IMR-90 (cell line): ENCODE data around the gene HDGFL2. TPM values are rescaled to one million over a fixed set of nuclear protein-coding genes. Genes with fewer than 3 reads are reported as not detected.

ENCODE experiments used
- ATAC-seq: fragments of 200-7000 bp; cut with Tn5 transposase; 2 replicates; pipeline ENCODE4 v1.9.1; 2020; ENCODE audit warnings: low read depth, mild to moderate bottlenecking, moderate library complexity
- BruUV-seq: library from RNA; stranded (reverse); fragments of 400-500 nt; replicated peaks from 2 replicates; lab custom pipeline; 2021; lab: Mats Ljungman, UMichigan
- CTCF ChIA-PET: fragments of 300-600 bp; formaldehyde crosslinking; extraction: SDS; loops from one replicate; lab custom pipeline; 2021; ENCODE audit warnings: antibody characterized with exemption; lab: Yijun Ruan, JAX
- POLR2A ChIA-PET: fragments of 300-600 bp; sonication (Branson Sonifier 250); formaldehyde crosslinking; loops from one replicate; lab custom pipeline; 2022; ENCODE audit warnings: antibody characterized with exemption; ENCODE audit not compliant: unreplicated experiment; lab: Charles Lee
- DNase-seq: peaks from one replicate; pipeline ENCODE4 v3.0.0; 2013
- H2AFZ ChIP-seq: replicated peaks from 2 replicates; pipeline ENCODE3; 2013; ENCODE audit warnings: low read length, mild to moderate bottlenecking; ENCODE audit not compliant: poor library complexity
- H2AK5ac ChIP-seq: 2 replicates; pipeline ENCODE4 v1.6.1; 2013; ENCODE audit warnings: low read depth, low read length, inconsistent platforms
- H2AK9ac ChIP-seq: replicated peaks from 2 replicates; pipeline ENCODE3; 2013; ENCODE audit warnings: mild to moderate bottlenecking, low read depth, low read length, moderate library complexity; ENCODE audit not compliant: poor library complexity
- H2BK120ac ChIP-seq: 2 replicates; pipeline ENCODE4 v1.6.1; 2013; ENCODE audit warnings: low read depth, low read length, inconsistent platforms
- H2BK15ac ChIP-seq: 3 replicates; pipeline ENCODE4 v1.6.1; 2013; ENCODE audit warnings: low read depth, low read length, inconsistent platforms
- H2BK20ac ChIP-seq: 2 replicates; pipeline ENCODE4 v1.6.1; 2013; ENCODE audit warnings: low read depth, mild to moderate bottlenecking, inconsistent platforms, low read length, moderate library complexity
- H2BK5ac ChIP-seq: 2 replicates; pipeline ENCODE4 v1.6.1; 2013; ENCODE audit warnings: mild to moderate bottlenecking, low read depth, low read length, inconsistent platforms; ENCODE audit not compliant: poor library complexity, severe bottlenecking
- H3K14ac ChIP-seq: replicated peaks from 2 replicates; pipeline ENCODE4 v1.6.1; 2013; ENCODE audit warnings: low read depth, low read length, inconsistent platforms
- H3K18ac ChIP-seq: 2 replicates; pipeline ENCODE4 v1.6.1; 2013; ENCODE audit warnings: low read depth, low read length, control low read depth
- H3K23ac ChIP-seq: 2 replicates; pipeline ENCODE4 v1.6.1; 2013; ENCODE audit warnings: low read depth, low read length, inconsistent platforms
- H3K27ac ChIP-seq: 2 replicates; pipeline ENCODE4 v1.5.1; 2013; ENCODE audit warnings: mild to moderate bottlenecking, control low read depth, low read length; ENCODE audit not compliant: insufficient read depth
- H3K27me3 ChIP-seq: 2 replicates; pipeline ENCODE4 v1.6.1; 2013; ENCODE audit warnings: low read length; ENCODE audit not compliant: control insufficient read depth, insufficient read depth
- H3K36me3 ChIP-seq: 2 replicates; pipeline ENCODE4 v1.6.1; 2013; ENCODE audit warnings: low read length, mixed read lengths; ENCODE audit not compliant: control insufficient read depth, insufficient read depth
- H3K4ac ChIP-seq: 2 replicates; pipeline ENCODE4 v1.6.1; 2013; ENCODE audit warnings: low read depth, low read length, inconsistent platforms
- H3K4me1 ChIP-seq: 2 replicates; pipeline ENCODE4 v1.6.1; 2013; ENCODE audit warnings: low read length, mixed read lengths; ENCODE audit not compliant: control insufficient read depth, insufficient read depth
- H3K4me2 ChIP-seq: 2 replicates; pipeline ENCODE4 v1.6.1; 2013; ENCODE audit warnings: low read depth, mild to moderate bottlenecking, control low read depth, low read length, moderate library complexity
- H3K4me3 ChIP-seq: 2 replicates; pipeline ENCODE4 v1.5.1; 2013; ENCODE audit warnings: low read depth, mild to moderate bottlenecking, control low read depth, low read length, moderate library complexity; ENCODE audit not compliant: insufficient read depth
- H3K56ac ChIP-seq: 2 replicates; pipeline ENCODE4 v1.6.1; 2013; ENCODE audit warnings: low read length, inconsistent platforms; ENCODE audit not compliant: insufficient read depth; ENCODE audit errors: extremely low read depth
- H3K79me1 ChIP-seq, 2 experiments: 2 replicates each; pipeline ENCODE4 v1.6.1; 2013; ENCODE audit warnings: low read length in 2 of 2, inconsistent platforms in 1 of 2, low read depth in 1 of 2
- H3K9ac ChIP-seq: 2 replicates; pipeline ENCODE4 v1.6.1; 2013; ENCODE audit warnings: low read depth, low read length, control low read depth
- H3K9me1 ChIP-seq: 2 replicates; pipeline ENCODE4 v1.6.1; 2013; ENCODE audit warnings: low read length, inconsistent platforms; ENCODE audit not compliant: insufficient read depth
- H3K9me3 ChIP-seq: 2 replicates; pipeline ENCODE4 v1.6.1; 2013; ENCODE audit warnings: low read length; ENCODE audit not compliant: control insufficient read depth, insufficient read depth
- H4K20me1 ChIP-seq: 2 replicates; pipeline ENCODE4 v1.6.1; 2013; ENCODE audit warnings: low read length, inconsistent platforms; ENCODE audit not compliant: insufficient read depth
- H4K5ac ChIP-seq: 2 replicates; pipeline ENCODE4 v1.6.1; 2013; ENCODE audit warnings: mild to moderate bottlenecking, low read depth, low read length, control low read depth
- H4K8ac ChIP-seq, 2 experiments: 2 replicates each; pipeline ENCODE4 v1.6.1; 2013; ENCODE audit warnings: low read depth in 2 of 2, low read length in 2 of 2, control low read depth in 1 of 2, inconsistent platforms in 1 of 2
- H4K91ac ChIP-seq: 2 replicates; pipeline ENCODE4 v1.6.1; 2013; ENCODE audit warnings: low read depth, low read length, inconsistent platforms; ENCODE audit not compliant: insufficient read depth
- BHLHE40 ChIP-seq: fragments of 150-350 bp; IDR thresholded peaks from 2 replicates; pipeline ENCODE4 v1.6.1; 2016; ENCODE audit warnings: mild to moderate bottlenecking, low read depth, low read length
- CEBPB ChIP-seq: IDR thresholded peaks from 2 replicates; pipeline ENCODE4 v1.6.1; 2012; ENCODE audit warnings: low read depth, low read length, improper control_type of control experiment
- CTCF ChIP-seq: conservative IDR thresholded peaks from 2 replicates; pipeline ENCODE4 v1.5.1; 2012; ENCODE audit warnings: mild to moderate bottlenecking, low read depth, low read length, improper control_type of control experiment
- ELK1 ChIP-seq: fragments of 150-350 bp; IDR thresholded peaks from 2 replicates; pipeline ENCODE4 v1.6.1; 2016; ENCODE audit warnings: low read depth, mild to moderate bottlenecking, low read length, moderate library complexity, borderline replicate concordance
- MAFK ChIP-seq: IDR thresholded peaks from 2 replicates; pipeline ENCODE4 v1.6.1; 2012; ENCODE audit warnings: low read depth, low read length, improper control_type of control experiment
- NFE2L2 ChIP-seq: fragments of 150-350 bp; IDR thresholded peaks from 2 replicates; pipeline ENCODE4 v1.6.1; 2016; ENCODE audit warnings: low read depth, mild to moderate bottlenecking, low read length
- POLR2A ChIP-seq: IDR thresholded peaks from 2 replicates; pipeline ENCODE4 v1.6.1; 2012; ENCODE audit warnings: mild to moderate bottlenecking, low read depth, low read length
- RAD21 ChIP-seq: IDR thresholded peaks from 2 replicates; pipeline ENCODE4 v1.6.1; 2012; ENCODE audit warnings: low read length, improper control_type of control experiment
- RCOR1 ChIP-seq: IDR thresholded peaks from 2 replicates; pipeline ENCODE4 v1.6.1; 2012; ENCODE audit warnings: mild to moderate bottlenecking, low read length, improper control_type of control experiment; ENCODE audit not compliant: insufficient replicate concordance
- RFX5 ChIP-seq: IDR thresholded peaks from 2 replicates; pipeline ENCODE4 v1.8.0; 2012; ENCODE audit warnings: low read depth, mild to moderate bottlenecking, low read length, moderate library complexity
- SMC3 ChIP-seq: fragments of 150-350 bp; IDR thresholded peaks from 2 replicates; pipeline ENCODE4 v1.6.1; 2016; ENCODE audit warnings: low read depth, mild to moderate bottlenecking, antibody characterized with exemption, low read length, moderate library complexity
- USF2 ChIP-seq: fragments of 150-350 bp; IDR thresholded peaks from 2 replicates; pipeline ENCODE4 v1.6.1; 2017; ENCODE audit warnings: mild to moderate bottlenecking, antibody characterized with exemption, low read length, low read depth
- WGBS, 2 experiments: methylation state at CpG; one replicate each; pipeline versions ENCODE4 v1.1.5 to v1.1.7; 2013; ENCODE audit warnings: missing lambda C conversion rate in 2 of 2; ENCODE audit not compliant: insufficient read length in 1 of 2; ENCODE audit errors: extremely low coverage in 2 of 2; 5-methylcytosine and 5-hydroxymethylcytosine counted together
- dilution Hi-C: fragments of 300-500 bp; cut with HindIII; formaldehyde crosslinking; loops from one replicate; pipeline ENCODE4 v1.14.3; 2018; ENCODE audit warnings: low sequenced_read_pairs; ENCODE audit not compliant: unreplicated experiment
- in situ Hi-C: fragments of 300-500 bp; cut with MboI; formaldehyde crosslinking; loops from 3 replicates; pipeline ENCODE4 v1.14.3; 2019; ENCODE audit warnings: low sequenced_read_pairs, inconsistent platforms, mixed read lengths
- intact Hi-C: fragments of 100-400 bp; cut with micrococcal nuclease; formaldehyde crosslinking; loops from 2 replicates; pipeline ENCODE4 v1.10.0; 2022
- polyA plus RNA-seq, 3 experiments: library from polyadenylated mRNA; depleted of rRNA; stranded (reverse); fragments of >200 nt; gene quantifications; 2 replicates each; pipeline ENCODE4 v1.2.3, GENCODE V29; 2012; ENCODE audit warnings: low replicate concordance in 1 of 3
- total RNA-seq: library from RNA; depleted of rRNA; stranded (reverse); fragments of >200 nt; gene quantifications from 2 replicates; pipeline ENCODE4 v1.2.3, GENCODE V29; 2012

The HDGFL2 gene
- total and polyA plus RNA-seq, 2 of the 4 experiments (the other 2 are of a cell fraction): 35.8 to 48.5 TPM

- TF ChIP-seq USF2: no peak
- TF ChIP-seq SMC3: no peak
- TF ChIP-seq RFX5: no peak
Measured at GRCh38 chr19:4464815-4465581, 7.1 kb upstream of the HDGFL2 start (continued).

- BruUV-seq: no TSS peak
- POLR2A ChIA-PET: no interaction called here
- H3K9ac ChIP-seq: no peak overlapping the region
- no peaks in the 10 kb centered on the region for H3K27me3 ChIP-seq
- H3K79me1 ChIP-seq: 0 out of 4 replicates have a peak, but pooled peaks cover 0 to 3% of the 10 kb centered on the region in 2 experiments
- no CpG with 5 or more reads among the region's 3 CpGs for WGBS, 2 experiments
- ATAC-seq (no peak), DNase-seq (no peak)
- no peak overlapping the region for H2BK20ac ChIP-seq
- intact Hi-C loops (no loop called here), dilution Hi-C loops (no loop called here), in situ Hi-C loops (no loop called here)
- no peak overlapping the region for H2BK5ac ChIP-seq
- no peak overlapping the region for H3K4ac ChIP-seq
- 0 out of 2 replicates have a peak, but pooled peaks cover 2% of the 10 kb centered on the region for H3K9me1 ChIP-seq
- no peak overlapping the region for H3K4me2 ChIP-seq
- no peak overlapping the region for H2BK15ac ChIP-seq
- H3K56ac ChIP-seq: no peak overlapping the region
- H2BK120ac ChIP-seq: no peak overlapping the region
- no peak overlapping the region for H2AFZ ChIP-seq
- H3K9me3 ChIP-seq: no peaks in the 10 kb centered on the region
- H4K91ac ChIP-seq: no peak overlapping the region
- H3K23ac ChIP-seq: no peak overlapping the region
- H3K36me3 ChIP-seq: no peaks in the 10 kb centered on the region
- H3K27ac ChIP-seq: no peak overlapping the region
- H4K8ac ChIP-seq: no peak overlapping the region
- no peak overlapping the region for H3K14ac ChIP-seq
- CTCF ChIA-PET: no interaction called here
- no peak overlapping the region for H3K4me3 ChIP-seq
- H2AK5ac ChIP-seq: no peak overlapping the region
- H3K4me1 ChIP-seq: no peaks in the 10 kb centered on the region
- no peaks in the 10 kb centered on the region for H4K20me1 ChIP-seq
- no peak overlapping the region for H4K5ac ChIP-seq
- H2AK9ac ChIP-seq: no peak overlapping the region
- H3K18ac ChIP-seq: no peak overlapping the region
- TF ChIP-seq POLR2A: no peak
- no peak for TF ChIP-seq CTCF
- no peak for TF ChIP-seq RAD21
- no peak for TF ChIP-seq ELK1
- TF ChIP-seq MAFK: no peak
- TF ChIP-seq BHLHE40: no peak
- TF ChIP-seq CEBPB: no peak
- no peak for TF ChIP-seq RCOR1
- no peak for TF ChIP-seq USF2
- no peak for TF ChIP-seq NFE2L2
Measured at GRCh38 chr19:4467835-4468234, 4.3 kb upstream of the HDGFL2 start.
